ENCODE data around the gene CTRB2. TPM values are rescaled to one million over a fixed set of nuclear protein-coding genes. Genes with fewer than 3 reads are reported as not detected.

The CTRB2 gene
- total and polyA plus RNA-seq, 2 of the 8 experiments (the other 6 are each of a cell fraction or from before 2014, with no cell fraction given) = not detected

DNA sequence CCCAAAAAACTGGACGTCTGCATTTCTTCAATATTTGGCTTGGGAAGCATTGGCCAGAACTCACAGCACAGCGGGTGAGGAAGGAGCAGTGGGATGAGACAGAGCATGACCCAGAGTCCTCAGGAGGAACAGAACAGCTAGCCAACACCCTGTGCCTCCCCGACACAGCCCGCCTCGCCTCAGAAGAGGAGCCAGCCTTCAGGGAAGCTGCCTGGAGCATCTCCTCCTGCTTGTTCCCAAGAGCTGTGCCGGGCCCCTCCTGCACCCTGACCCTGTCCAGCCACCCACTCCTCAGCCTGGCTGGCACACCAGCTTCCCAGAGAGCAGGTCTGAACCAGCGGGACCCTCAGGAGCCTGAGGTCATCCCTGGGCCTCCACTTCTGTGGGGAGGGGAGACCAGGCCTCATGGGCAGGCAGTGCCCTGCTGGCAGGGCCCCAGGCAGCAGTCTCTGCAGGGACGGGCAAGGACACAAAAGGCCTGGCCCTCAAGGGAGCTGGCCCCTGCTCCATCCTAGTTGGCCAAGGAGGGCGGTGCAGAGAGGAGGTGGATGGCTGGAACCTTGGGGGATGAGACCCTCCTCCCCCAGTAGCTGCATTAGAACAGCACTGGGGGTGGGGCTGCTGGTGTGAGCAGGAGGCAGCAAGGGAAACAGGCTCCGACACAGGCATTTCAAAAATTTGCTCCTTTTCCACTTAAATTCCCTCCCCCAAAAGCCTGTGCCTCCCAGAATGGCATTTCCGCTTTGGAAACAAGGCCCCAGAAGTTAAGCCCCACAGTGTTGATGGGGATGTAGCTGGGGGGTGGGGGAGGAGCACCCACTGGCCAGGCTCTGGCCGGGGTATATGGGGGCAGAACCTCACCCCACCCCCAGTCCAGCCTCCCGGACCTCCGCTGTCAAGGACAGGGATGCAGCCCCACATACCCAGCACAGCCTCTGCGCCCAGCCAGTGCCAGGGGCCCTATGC, 46.3 kb upstream of the CTRB2 start (continued):
- TF ChIP-seq POU5F1 (IDR thresholded peaks at IDR 0.05; ENCODE audit: low read depth, low read length) (no peak), CBX5 (IDR thresholded peaks at IDR 0.05; ENCODE audit: low read depth, low read length) (no peak), NRF1 (IDR thresholded peaks at IDR 0.05; ENCODE audit: low read depth, low read length) (no peak), SAP30 (IDR thresholded peaks at IDR 0.05; ENCODE audit: insufficient read depth, insufficient replicate concordance, low read length) (no peak), EP300 (IDR thresholded peaks at IDR 0.05; ENCODE audit: borderline replicate concordance in 1 of 2, low read depth in 2 of 2, low read length in 2 of 2) (peak in 1 of 2 experiments; percentile 84; a peak in 1 of 3 replicates), SIRT6 (IDR thresholded peaks at IDR 0.05; ENCODE audit: low read length) (no peak), ASH2L (IDR thresholded peaks at IDR 0.05; ENCODE audit: low read length) (peak; percentile 82), SIX5 (IDR thresholded peaks at IDR 0.05; ENCODE audit: low read depth, low read length) (no peak), TBP (IDR thresholded peaks at IDR 0.05; ENCODE audit: low read depth, low read length) (peak; percentile 50; the same call in 1 of the 2 replicates), CEBPB (IDR thresholded peaks at IDR 0.05; ENCODE audit: low read depth, low read length) (no peak), HDAC2 (IDR thresholded peaks at IDR 0.05; ENCODE audit: borderline replicate concordance in 1 of 2, low read depth in 2 of 2, low read length in 2 of 2) (no peak), CBX8 (IDR thresholded peaks at IDR 0.05; ENCODE audit: borderline replicate concordance, low read depth, low read length) (no peak), TEAD4 (IDR thresholded peaks at IDR 0.05; ENCODE audit: low read depth, low read length) (peak; percentile 94), RFX5 (IDR thresholded peaks at IDR 0.05; ENCODE audit: borderline replicate concordance, low read depth, low read length) (no peak), MAFK (IDR thresholded peaks at IDR 0.05; ENCODE audit: low read depth, low read length) (no peak), SRF (IDR thresholded peaks at IDR 0.05; ENCODE audit: low read depth, low read length) (peak; percentile 58), TCF12 (IDR thresholded peaks at IDR 0.05; ENCODE audit: low read depth, low read length) (0 out of 2 replicates have a peak, but pooled peaks have one; percentile 28), KDM4A (IDR thresholded peaks at IDR 0.05; ENCODE audit: low read depth, low read length, severe bottlenecking) (no peak)
- TF ChIP-seq, protein P1, sequence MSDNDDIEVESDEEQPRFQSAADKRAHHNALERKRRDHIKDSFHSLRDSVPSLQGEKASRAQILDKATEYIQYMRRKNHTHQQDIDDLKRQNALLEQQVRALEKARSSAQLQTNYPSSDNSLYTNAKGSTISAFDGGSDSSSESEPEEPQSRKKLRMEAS (IDR thresholded peaks at IDR 0.05) = no peak; the same call in 1 of the 2 replicates
- TF ChIP-seq, protein P2, sequence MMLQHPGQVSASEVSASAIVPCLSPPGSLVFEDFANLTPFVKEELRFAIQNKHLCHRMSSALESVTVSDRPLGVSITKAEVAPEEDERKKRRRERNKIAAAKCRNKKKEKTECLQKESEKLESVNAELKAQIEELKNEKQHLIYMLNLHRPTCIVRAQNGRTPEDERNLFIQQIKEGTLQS (IDR thresholded peaks at IDR 0.05; ENCODE audit: insufficient read depth, low read depth, low read length) = no peak
- TF ChIP-seq, protein P3, sequence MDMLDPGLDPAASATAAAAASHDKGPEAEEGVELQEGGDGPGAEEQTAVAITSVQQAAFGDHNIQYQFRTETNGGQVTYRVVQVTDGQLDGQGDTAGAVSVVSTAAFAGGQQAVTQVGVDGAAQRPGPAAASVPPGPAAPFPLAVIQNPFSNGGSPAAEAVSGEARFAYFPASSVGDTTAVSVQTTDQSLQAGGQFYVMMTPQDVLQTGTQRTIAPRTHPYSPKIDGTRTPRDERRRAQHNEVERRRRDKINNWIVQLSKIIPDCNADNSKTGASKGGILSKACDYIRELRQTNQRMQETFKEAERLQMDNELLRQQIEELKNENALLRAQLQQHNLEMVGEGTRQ (IDR thresholded peaks at IDR 0.05; ENCODE audit: low read length) = no peak
